Stimulated activated CD4-positive, alpha-beta T cell treated with anti-CD3 and anti-CD28 coated beads, Interleukin-4, amount 100 ng/mL, for 24 hours (primary cell): ENCODE results near the gene STAC.
"Not testable (repeated sequence)": the region's sequence is repeated elsewhere in the genome, so short reads cannot be mapped to it uniquely, and the experiment has no call there.

ENCODE experiments used
- DNase-seq: peaks from one replicate; pipeline ENCODE4 v3.0.0-alpha.2; 2020

The STAC gene

DNA sequence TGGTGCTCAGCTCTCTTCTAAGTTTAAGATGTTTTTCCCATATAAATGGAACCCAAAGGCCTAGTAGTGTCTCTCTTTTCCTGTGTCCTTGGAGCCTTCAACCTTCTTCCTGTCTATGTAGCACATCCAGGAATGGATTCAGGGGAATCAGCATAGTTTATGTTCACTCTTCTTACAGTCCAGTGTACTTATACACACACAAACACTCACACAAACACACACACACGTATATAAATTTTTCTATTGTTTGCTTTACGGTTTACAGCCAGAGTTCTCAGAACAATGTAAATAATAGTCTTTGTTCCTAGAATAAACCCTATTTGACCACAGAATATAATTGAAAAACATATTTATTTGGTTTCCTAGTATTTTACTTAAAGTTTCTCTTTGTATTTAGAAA lies 36.9 kb downstream of the STAC start:
- DNase-seq, result no peak

DNA sequence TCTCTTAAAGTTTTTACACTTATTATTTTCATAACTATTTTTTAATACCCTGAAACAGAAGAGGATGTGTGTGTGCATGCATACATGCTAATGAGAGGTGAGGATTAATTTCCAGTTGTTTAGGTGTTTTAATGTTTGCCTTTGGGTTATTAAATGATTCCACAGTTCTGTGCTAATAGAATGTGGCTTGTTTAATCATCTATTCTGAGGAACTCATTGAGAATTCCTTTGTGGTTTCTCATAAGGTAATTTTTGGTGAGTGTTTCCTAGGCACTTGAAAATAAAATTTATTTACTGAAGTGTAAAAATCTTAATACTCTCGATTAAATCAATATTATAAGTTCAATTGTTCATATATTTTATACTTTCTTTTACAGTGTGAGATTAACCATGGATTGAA lies 38.0 kb downstream of the STAC start:
- no peak for DNase-seq

DNA sequence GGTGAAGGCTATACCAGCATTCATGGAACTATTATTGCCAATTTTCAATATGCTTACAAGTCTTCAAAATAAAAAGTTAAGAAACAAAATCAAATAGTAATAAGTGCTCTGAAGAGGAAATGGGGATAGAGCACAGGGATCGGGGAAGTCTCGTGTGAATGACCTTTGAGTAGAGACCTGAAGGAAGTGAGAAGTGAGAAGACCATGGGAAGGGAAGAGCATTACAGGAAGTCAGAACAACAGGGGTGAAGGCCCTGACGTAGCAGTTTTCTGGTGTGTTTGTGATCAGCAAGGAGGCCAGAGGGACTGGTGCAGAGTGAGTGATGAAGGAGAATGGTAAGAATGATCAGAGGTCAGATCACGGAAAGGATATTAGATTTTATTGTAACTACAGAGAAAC lies 48.1 kb downstream of the STAC start:
- DNase-seq, result no peak

DNA sequence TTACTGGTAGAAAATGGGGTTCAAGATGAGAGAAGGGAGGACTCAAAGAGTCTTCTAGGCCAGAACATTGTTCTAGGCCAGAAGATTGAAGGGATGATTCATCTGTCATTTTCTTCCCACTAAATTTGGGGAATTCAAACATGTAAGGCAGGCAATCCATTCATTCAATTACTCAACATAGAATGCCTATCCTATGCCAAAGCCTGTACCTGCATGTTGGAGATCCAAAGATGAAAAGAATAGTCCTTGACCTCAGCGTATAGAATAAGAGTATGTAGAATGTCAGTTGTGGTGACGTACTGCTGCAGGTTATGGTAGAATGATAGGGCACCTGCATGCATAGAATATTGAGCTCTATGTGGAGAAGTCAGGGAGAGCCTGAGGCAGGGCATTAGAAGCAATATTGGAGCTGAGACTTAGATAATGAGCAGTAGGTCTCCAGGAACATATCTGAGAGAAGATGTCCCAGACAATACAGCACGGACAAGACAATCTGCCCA lies 49.7 kb downstream of the STAC start:
- no peak for DNase-seq

DNA sequence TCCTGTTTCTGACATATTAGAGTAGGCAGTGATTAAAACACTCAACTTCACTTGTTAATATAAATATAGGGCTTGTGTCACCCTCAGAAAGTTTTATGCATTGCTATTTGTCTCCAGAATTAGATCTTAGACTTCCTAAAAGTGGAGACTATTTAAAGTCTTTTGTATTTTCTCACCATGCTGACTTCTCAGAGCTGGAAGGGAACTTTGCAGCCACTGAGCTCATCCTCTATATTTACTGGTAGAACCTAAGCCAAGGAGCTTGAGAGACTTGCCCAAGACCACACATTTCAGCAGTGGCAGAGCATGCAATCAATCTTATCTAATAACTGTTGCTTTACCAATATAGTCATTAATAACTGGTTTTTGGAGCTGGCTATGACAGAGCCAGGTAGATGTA lies 53.2 kb downstream of the STAC start:
- DNase-seq, result no peak

DNA sequence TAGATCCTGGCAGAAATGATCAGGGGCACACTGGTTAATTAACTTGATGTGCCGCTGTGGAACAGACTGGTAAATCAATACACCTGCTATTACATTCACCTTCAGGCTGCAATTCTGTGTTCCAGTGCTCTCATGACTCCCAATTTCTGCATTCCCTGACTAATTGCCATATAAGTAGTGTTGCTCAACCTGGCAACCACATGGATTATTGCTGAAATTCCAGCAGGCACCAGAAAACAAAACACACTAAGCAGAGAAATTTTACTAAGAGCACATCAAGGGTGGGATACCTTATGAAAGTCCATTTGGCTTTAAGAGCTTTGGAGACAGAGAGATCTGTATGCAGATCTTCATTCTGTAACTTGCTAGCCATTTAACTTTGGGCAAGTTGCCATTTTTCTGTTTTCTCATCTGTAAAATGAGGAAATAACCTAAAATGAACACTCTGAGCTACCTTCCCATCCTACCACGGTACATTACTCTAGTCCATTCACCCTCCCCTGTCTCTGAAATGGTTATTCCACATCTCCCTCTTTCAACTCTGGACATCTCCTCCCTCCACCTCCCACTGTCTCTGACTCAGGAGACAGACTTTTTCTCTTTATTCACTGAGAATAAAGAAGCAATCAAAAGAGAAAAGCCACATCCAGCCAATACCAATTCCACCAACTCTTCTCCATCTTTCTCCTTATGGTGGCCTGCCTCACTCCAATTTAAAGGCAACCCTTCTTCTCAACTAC lies 54.6 kb downstream of the STAC start:
- no peak for DNase-seq

DNA sequence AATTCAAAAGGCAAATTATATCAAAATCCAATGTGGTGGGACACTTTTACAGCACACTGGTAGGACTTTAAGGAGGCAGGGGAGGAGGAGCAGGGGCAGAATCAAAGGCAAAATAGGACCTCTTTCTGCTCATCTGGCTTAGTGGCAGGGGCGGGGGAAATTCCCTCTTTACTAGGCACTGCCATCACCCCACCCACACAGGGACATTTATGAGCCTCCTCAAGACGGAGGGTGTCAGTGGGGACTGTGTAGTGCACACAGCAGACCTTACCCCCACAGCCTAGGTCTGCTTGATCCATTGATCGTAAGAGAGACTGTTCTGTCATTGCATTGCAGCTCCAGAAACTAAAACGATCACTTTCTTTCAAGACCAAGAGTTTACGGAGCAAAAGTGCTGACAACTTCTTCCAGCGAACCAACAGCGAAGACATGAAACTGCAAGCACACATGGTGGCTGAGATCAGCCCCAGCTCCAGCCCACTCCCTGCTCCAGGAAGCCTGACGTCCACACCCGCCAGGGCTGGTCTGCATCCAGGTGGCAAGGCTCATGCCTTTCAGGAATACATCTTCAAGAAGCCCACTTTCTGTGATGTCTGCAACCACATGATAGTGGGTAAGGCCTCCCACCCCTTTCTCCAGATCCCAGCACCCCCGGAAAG lies 62.9 kb downstream of the STAC start:
- DNase-seq, result no peak

DNA sequence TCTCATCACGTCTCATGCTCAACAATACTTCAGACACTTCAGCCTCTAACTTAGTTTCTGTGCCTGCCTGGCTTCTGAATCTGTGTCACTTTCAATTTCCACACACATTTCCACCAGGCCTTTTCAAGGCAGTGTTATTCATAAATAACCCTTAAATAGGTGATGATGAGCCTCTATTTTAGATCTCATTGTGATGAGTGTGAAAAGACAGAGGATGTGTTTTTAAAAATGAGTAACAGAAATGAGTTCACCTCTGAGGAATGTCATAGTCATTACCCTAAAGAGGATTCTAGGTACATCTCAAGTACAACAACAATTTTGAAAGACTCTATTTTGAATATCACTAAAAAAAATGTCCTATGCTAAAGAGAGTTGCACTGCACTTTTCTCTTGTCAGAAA lies 64.6 kb downstream of the STAC start:
- no peak for DNase-seq

DNA sequence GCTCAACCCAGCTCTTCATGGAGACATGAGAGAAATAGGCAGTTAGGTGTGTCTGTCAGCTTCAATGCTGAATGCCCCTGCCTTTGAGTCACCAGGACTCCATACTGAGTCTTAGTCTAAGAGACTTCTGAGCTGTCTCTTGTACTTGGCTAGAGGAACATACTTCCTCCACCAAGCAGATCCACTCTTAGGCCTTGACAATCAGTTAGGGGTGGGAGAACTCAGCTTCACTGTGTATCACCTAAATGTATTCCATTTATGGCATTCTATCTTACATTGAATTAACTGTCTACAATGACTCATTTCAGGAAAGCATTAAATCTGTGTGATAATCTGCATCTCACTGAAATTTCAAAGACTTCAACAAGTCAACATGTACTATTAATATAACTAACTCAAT lies 66.0 kb downstream of the STAC start:
- DNase-seq, result no peak

DNA sequence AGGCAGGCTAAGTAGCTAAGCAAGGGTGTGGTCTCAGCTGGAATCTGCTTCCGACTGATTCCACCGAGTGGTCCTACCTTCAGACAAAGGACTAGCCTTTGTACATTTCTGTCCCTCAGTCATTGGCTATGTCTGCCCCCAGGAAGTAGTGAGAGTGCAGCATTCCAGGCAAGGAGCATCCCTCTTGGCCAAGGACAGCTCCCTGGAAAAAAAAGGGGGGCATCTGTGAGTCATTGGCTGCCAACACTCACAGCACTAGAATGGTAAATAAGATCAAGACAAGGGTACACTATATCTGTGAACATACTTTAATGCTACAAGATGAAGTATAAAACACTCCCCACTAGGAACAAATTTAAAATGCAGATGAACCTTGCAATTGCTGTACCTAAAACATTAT lies 66.8 kb downstream of the STAC start:
- no peak for DNase-seq

DNA sequence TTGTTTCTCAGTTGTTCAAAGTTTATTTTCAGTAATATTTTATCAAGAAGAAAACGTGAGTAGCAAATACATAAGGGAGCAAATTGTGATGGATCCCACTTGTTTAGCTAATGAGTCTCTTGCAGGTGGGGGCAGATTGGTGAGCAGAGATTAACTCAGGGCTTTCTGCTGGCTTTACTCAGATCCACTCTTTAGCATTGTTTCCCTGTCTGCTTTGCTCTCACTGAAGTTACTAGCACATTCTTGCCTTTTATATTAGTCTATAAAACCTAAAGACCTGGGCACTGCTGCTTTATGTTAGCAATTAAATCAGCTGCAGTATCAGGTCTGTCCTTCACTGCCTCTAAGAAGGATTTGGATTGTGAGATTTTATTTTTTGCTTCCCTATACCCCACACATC lies 71.5 kb downstream of the STAC start:
- DNase-seq, result no peak

DNA sequence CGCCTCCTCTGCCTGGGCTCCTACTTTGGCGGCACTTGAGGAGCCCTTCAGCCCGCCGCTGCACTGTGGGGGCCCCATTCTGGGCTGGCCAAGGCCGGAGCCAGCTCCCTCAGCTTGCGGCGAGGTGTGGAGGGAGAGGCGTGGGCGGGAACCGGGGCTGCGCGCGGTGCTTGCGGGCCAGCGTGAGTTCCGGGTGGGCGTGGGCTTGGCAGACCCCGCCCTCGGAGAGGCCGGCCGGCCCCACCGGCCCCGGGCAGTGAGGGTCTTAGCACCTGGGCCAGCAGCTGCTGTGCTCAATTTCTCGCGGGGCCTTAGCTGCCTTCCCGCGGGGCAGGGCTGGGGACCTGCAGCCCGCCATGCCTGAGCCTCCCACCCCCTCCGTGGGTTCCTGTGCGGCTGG lies 72.9 kb downstream of the STAC start:
- DNase-seq, result not testable (repeated sequence)

DNA sequence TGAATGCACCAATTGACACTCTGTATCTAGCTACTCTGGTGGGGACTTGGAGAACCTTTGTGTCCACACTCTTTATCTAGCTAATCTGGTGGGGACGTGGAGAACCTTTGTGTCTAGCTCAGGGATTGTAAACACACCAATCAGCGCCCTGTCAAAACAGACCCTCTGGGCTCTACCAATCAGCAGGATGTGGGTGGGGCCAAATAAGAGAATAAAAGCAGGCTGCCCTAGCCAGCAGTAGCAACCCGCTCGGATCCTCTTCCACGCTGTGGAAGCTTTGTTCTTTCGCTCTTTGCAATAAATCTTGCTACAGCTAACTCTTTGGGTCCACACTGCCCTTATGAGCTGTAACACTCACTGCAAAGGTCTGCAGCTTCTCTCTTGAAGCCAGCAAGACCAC lies 73.6 kb downstream of the STAC start:
- not testable (repeated sequence) for DNase-seq

DNA sequence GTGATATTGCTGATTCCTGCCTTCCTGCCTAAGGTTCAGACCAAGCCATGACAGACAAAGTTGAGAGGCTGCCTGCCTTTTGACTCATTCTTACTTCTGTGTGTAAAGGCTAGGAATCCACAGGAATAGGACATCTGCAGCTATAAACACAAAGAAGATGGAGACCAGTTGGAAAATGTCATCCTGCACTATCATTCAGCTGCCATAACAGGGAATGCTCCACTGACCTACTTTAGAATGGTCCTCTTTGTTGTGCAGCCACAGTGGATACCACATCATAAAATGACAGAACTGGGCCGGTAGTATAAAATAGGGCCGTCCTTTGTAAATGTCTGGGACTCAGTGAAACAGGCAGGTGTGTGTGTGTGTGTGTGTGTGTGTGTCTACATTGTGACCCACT lies 75.1 kb downstream of the STAC start:
- DNase-seq, result no peak

DNA sequence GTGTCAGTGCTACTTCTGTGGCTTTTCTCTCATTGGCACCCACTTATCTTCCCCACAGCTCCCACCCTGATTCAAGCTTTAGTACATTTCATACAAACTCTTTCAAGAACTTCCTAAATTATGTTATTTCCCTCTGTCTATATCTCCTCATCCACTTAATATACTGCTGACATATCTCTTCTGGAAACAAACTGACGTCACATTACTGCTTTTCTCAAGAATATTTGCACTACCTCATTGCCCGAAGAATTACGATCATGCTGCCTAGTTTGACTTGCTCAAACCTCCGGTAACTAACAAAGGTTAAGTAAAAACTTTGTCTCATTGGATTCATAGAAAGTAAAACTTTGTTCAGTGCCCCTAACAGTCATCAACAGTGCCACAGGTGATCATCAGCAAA lies 76.5 kb downstream of the STAC start:
- DNase-seq, result no peak

DNA sequence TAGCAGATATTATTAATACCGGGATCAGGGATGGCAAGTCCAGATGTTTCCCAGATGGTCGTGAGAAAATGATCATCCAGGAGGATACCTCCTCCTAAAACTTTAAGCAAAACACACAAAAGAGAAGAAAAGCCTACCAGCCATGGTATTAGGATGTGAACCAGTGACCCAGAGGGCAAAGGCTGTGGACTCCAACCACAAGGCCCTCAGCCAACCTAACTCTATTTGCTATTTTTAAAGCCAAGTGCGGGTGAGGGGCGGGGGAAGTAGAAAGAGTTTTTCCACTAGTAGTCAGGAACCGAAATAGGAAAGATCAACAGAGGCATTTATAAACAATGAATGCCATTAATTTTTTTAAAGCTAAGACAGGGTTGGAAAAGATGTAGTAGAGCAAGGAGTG lies 77.4 kb downstream of the STAC start:
- no peak for DNase-seq

DNA sequence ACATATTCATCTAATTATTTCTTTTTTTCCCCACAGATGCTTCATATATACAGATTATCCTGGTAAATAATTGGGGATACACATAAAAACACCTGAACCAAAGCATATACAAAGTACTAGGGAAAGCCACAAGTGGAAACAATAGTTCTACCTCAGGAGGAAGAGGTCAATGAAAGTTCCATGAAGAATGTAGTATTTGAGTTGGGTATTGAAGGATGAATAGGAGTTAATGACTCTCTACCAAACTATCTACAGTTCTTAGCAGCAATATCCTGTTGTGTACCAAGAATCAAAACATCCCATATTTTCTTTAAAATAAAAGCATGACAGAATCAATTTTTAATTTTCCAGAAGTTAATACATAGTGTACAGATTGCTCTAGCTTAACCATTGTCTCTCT lies 78.9 kb downstream of the STAC start:
- DNase-seq, result no peak

DNA sequence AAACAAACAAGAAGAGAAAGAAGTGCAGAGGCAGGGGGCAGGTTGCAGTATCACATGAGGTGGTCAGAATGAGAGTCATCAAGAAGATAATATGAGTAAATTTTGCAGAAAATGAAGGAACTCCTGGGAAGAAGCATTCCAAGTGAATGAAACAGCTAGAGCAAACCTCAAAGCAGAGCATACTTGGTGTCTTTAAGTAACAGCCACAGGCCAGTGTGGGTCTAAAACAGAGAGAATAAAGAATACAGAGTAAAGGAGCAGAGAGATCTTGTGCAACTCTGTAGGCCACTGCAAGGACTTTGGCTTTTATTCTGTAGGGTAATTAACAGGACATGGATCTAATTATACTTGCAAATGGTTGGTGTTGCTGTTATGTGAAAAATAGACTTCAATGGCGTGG lies 81.3 kb downstream of the STAC start:
- DNase-seq, result no peak

DNA sequence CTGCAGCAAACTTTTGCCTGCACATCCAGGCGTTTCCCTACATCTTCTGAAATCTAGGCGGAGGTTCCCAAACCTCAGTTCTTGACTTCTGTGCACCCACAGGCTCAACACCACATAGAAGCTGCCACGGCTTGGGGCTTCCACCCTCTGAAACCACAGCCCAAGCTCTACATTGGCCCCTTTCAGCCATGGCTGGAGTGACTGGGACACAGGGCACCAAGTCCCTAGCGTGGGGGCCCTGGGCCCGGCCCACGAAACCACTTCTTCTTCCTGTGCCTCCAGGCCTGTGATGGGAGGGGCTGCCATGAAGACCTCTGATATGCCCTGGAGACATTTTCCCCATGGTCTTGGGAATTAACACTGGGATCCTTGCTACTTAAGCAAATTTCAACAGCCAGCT lies 91.7 kb downstream of the STAC start:
- not testable (repeated sequence) for DNase-seq

DNA sequence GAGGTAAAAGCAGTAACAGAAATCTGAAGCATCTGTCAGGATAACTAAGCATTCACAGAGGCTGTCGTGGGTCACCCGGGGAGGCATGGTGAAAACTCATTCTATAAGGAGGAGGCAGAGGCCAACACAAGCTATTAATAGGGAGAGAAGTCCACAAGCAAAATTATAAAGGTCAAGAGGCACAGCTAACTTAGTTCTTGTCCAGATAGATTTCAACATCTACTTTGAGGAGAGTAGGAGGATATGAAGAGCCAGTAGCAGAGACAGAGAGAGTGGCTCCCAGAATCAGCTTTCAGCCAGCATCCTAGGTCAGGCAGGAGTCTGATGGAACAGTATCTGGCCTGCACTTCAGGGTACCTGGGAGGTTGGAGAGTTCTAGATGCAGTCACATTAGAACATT lies 95.3 kb downstream of the STAC start:
- DNase-seq, result no peak

DNA sequence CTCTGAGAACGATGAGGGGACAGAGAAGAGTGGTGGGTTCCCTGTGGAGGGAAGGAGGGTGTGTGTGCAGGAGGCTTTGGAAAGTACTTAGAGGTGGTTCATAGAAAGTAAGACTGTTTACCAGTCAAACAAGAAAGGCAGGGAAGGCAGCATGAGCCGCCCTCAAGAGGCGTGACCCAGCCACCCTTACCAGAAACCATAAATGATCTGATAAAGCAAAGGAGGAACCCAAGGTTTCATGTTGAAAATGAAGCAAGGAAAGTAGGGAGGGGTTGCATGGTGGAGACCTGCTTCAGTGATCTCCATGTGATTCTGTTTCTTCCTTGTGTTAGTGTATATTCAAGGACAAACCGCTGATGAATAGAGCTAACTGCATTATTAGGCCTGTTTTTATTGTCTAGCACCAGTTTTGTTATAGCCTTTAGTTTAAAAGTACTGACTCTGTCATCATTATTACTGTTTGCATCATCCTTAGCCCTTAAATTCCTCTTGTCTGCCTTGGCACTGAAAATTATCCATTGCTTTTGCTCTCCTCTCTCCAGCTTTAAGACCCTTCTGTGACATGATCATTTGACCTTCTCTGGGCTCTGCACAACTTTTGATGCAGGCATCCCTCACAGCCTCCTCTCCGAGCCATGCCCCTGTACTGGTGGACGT lies 96.1 kb downstream of the STAC start:
- DNase-seq, result no peak

DNA sequence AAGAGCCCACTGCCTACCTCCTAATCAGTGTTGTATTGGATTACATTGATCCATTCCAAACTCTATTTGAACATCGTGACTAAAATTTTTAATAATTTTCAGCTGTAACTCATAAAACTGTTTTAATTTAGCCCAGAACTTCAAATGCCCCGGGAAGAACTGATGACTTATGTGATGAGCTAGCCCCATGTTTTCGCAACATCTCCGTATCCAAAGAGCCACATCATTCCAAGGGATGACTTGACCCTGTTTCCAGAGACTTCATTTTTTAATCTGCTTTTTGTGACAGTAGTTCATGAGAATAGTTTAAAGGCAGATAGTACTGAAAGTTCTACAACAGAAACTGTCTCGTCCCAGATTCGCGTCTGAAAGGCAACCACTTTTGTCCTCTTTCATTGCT lies 97.4 kb downstream of the STAC start:
- no peak for DNase-seq

DNA sequence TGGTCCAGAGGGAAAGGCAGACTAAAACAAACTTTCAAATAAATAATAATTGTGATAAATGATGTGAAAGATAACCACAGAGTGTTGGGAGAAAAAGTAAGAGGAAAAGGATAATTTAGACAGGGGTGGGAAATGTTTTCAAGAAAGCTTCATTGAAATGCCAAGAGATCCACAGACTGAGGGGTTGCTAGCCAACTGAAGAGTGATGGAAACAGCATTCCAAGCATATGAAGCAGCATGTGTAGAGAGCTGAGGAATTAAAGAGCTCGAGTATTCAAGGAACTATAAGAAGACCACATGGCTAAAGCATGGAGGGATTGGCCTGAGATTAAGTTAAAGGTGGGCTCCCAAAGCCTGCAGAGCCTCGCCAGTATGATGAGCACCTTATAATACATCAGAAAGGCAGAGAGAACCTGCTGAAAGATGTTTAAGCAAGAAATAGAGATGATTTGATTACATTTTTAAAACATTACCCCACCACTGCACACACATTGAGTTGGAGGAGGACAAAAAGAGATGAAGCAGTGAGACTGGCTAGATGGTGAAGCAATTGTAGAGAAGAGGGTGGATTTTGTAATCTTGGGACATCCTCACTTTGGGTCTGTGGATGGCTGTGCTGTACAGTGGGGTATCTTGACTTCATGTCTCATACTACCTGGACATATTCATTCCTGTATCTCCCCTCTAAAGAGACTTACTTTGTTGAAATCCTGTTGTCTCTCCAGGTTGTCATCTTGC lies 100.8 kb downstream of the STAC start:
- no peak for DNase-seq

DNA sequence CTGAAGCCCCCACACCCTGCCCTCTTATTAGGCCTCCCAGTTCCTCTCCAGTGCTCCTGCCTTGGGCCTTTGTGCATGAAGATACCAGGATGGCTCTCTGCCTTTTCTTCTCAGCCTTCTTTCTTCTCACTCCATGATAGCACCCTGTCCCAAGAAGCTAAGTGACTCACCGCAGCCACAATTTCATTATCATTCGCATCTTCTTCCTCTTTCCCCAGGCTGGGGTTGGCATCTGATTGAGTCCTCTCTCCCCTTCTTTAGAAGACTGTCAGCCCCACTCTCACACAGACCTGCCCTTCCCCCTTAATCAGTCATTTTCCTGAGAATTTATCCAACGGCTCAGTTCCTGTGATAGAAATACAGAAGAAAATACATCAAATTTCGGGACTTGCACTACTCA lies 102.0 kb downstream of the STAC start:
- DNase-seq, result no peak
